Activated CD8-positive, alpha-beta memory T cell treated with anti-CD3 and anti-CD28 coated beads, Interleukin-2, amount 50 U/mL, for 24 hours (primary cell): ENCODE results near the gene SMAD6.

ENCODE experiments used
- DNase-seq: peaks from one replicate; pipeline ENCODE4 v3.0.0-alpha.2; 2020; ENCODE audit errors: extremely low read depth

SMAD6 gene

DNA sequence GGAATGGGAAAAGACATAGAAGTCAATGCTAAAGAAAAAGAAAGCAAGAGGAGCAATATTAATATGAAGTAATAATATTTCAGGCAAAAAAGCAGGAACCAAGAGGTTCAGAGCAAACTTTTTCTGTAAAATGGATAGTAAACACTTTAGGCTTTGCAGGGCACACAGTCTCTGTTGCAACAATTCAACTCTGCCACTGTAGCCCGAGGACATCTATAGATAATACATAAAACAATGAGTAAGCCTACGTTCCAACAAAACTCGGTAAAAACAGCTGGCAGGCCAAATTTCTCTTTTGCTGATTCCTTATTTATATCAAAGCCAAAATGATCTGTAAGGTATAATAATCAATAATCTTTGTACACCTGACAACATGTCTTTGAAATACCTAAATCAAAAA lies 56.8 kb downstream of the SMAD6 start:
- no peak for DNase-seq

DNA sequence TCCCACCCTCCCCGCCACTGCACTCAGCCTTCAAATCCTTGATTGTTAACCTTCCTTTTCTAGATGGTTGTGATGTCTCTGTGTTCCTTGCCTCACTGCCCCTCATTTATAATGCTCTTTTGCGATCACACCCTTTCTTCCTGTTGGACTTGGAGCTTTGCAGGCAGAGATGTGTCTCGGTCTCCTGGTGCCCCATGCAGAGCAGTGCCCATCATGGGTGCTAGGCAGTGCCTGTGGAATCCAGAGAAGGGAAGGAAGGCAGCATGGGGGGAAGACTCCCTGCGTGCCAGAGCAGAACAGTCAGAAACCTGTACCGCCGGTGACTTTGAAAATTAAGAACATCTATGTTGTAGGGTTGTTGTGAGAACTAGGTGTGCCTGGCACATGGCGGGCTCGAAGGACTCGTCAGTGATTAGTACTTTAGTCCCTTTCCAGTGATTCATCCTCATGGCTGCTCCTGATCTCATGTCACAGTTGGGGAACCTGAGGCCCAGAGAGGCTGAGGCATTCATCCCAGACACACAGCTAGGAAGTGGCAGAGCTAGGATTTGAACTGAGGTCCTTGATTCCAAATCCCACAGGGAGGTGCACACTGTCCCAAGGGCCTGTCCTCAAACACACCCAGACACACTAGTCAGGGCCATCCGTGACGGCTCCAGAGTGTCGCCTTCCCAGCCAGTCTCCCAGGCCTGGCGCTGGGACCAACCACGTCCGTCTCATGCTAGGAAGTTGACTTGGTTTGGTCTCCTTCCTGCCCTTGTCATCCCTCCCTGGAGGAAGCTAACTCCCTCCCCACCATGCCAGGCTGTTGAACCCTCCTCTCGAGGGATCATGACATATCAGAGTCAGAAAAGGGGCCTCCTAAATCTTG lies 58.3 kb downstream of the SMAD6 start:
- no peak for DNase-seq

GRCh38 chr15:66760968-66761725 lies 59.1 kb downstream of the SMAD6 start:
- no peak for DNase-seq

GRCh38 chr15:66761726-66762595 lies 59.9 kb downstream of the SMAD6 start:
- DNase-seq = no peak

DNA sequence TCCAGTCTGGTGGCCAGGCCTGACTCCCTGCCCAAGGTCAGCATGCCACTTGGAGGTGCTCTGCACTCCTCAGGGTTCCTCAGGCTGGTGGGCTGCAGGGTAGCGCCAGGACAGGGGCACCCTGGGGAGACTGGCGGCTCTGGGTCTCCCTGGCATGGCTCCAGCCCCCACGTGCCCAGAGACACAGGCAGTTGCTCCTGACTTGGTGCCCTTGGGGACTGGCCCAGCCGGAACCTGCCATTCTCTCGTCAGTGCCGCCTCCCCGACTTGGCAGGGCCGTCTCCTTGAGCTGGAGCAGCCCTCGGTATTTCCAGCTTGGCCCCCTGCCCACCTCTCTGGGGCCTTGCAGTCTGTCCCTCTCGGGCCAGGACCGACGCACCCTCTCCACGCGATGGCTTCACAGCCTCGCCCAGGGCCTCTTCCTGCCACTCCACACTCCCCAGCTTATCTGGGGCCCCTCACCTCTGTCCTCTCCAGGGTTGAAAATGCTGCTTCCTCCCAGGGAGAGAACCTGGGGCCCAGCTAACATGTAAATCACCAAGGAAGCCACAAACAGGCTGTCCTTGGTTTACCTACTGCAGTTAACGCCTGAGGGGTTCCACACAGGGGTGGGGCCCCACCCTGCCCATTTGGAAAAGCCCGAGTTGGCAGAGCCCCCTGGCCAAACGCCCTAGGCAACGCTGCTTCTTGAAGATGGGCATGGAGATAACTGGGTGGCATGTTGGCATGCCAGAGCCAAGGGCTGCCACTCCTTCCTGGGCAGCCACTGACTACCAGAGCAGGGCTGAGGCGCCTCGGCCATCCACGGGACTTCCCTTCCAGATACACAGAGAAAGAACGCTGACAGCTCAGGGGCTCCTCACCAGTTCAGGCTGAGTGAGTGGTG lies 61.4 kb downstream of the SMAD6 start:
- DNase-seq = no peak

- no peak for DNase-seq
Observed at GRCh38 chr15:66764072-66764786, 62.2 kb downstream of the SMAD6 start.

GRCh38 chr15:66765478-66766281 lies 63.6 kb downstream of the SMAD6 start:
- DNase-seq = no peak

GRCh38 chr15:66766282-66767230 lies 64.5 kb downstream of the SMAD6 start:
- no peak for DNase-seq

GRCh38 chr15:66767240-66767659 lies 65.2 kb downstream of the SMAD6 start:
- no peak for DNase-seq

- DNase-seq = no peak
Observed at GRCh38 chr15:66768987-66769386, 67.0 kb downstream of the SMAD6 start.

GRCh38 chr15:66770518-66771350 lies 68.7 kb downstream of the SMAD6 start:
- no peak for DNase-seq

GRCh38 chr15:66771351-66771650 lies 69.3 kb downstream of the SMAD6 start:
- DNase-seq = no peak

GRCh38 chr15:66772604-66773128 lies 70.6 kb downstream of the SMAD6 start:
- DNase-seq = no peak

DNA sequence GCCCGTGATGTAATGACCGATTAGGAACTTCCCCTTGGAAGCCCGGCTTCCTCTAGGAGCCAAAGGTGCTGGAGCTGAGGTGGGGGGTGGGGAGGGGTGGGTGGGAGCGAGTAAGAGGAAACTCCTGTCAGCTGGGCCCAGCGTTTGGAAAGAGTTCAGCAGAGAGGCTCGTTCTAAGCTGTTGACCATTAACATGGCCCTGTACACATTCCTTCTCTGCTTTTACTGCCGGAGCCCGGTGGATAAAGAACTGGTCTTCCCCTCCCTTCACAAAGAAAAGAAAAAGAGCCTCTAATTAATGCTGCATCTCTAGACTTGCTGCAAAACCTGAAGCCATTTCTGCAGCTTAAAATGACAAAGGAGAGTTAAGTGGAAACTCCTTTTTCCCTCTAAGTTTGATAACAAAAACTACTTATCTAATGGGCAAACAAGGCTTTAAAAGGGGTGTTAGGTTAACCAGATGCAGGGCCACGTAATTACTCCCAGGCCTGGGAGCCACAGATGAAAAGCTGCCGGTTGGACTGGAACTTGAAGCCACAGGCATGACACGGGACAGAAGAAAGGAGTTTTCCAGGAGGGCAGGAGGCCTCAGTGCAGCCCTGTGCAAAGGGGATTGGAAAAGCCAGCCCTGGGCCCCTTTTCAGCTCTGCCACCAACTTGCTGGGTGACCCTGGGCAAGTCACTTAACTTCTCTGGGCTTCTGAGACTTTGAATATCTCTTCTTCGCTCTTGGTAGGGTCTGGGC lies 71.3 kb downstream of the SMAD6 start:
- no peak for DNase-seq

GRCh38 chr15:66774001-66774814 lies 72.2 kb downstream of the SMAD6 start:
- DNase-seq = no peak
